Measurements from ENCODE around the gene ESYT3. TPM values are rescaled to one million over a fixed set of nuclear protein-coding genes. Genes with fewer than 3 reads are reported as not detected.

The ESYT3 gene
- total and polyA plus RNA-seq, 9 of the 15 experiments (the other 6 are each of a cell fraction or from before 2014, with no cell fraction given), result not detected

DNA sequence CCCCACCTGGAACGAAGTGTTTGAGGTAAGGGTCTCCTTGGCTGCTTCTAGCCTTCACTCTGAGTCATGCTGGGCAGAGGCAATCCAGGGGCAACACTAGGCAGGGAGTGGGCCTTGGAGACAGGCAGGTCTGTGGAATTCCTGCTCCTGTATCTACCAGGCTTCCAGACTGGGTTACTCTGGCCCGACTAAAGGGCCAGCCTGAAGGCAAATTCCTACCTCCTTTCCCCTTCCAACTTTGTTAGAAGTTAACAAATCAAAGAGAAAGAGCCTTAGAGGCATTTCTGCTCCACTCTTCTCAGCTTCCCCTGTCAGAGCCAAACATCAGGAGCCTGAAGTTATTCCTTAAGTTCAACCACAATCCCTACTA lies 30.1 kb downstream of the ESYT3 start (continued):
- TF ChIP-seq, protein P1, sequence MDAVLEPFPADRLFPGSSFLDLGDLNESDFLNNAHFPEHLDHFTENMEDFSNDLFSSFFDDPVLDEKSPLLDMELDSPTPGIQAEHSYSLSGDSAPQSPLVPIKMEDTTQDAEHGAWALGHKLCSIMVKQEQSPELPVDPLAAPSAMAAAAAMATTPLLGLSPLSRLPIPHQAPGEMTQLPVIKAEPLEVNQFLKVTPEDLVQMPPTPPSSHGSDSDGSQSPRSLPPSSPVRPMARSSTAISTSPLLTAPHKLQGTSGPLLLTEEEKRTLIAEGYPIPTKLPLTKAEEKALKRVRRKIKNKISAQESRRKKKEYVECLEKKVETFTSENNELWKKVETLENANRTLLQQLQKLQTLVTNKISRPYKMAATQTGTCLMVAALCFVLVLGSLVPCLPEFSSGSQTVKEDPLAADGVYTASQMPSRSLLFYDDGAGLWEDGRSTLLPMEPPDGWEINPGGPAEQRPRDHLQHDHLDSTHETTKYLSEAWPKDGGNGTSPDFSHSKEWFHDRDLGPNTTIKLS (IDR thresholded peaks at IDR 0.05; ENCODE audit: borderline replicate concordance, low read depth), result no peak
- TF ChIP-seq, protein P2, sequence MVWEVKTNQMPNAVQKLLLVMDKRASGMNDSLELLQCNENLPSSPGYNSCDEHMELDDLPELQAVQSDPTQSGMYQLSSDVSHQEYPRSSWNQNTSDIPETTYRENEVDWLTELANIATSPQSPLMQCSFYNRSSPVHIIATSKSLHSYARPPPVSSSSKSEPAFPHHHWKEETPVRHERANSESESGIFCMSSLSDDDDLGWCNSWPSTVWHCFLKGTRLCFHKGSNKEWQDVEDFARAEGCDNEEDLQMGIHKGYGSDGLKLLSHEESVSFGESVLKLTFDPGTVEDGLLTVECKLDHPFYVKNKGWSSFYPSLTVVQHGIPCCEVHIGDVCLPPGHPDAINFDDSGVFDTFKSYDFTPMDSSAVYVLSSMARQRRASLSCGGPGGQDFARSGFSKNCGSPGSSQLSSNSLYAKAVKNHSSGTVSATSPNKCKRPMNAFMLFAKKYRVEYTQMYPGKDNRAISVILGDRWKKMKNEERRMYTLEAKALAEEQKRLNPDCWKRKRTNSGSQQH (CRISPR knock-in tag; IDR thresholded peaks at IDR 0.05), result no peak
- TF ChIP-seq ZNF274 (IDR thresholded peaks at IDR 0.05; ENCODE audit: borderline replicate concordance, low read depth, low read length) (no peak), TSC22D4 (tag; IDR thresholded peaks at IDR 0.05) (no peak), RFX5 (IDR thresholded peaks at IDR 0.05; ENCODE audit: low read depth, low read length) (no peak)
- TF ChIP-seq, protein P3, sequence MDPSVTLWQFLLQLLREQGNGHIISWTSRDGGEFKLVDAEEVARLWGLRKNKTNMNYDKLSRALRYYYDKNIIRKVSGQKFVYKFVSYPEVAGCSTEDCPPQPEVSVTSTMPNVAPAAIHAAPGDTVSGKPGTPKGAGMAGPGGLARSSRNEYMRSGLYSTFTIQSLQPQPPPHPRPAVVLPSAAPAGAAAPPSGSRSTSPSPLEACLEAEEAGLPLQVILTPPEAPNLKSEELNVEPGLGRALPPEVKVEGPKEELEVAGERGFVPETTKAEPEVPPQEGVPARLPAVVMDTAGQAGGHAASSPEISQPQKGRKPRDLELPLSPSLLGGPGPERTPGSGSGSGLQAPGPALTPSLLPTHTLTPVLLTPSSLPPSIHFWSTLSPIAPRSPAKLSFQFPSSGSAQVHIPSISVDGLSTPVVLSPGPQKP (CRISPR knock-in tag; IDR thresholded peaks at IDR 0.05), result no peak

DNA sequence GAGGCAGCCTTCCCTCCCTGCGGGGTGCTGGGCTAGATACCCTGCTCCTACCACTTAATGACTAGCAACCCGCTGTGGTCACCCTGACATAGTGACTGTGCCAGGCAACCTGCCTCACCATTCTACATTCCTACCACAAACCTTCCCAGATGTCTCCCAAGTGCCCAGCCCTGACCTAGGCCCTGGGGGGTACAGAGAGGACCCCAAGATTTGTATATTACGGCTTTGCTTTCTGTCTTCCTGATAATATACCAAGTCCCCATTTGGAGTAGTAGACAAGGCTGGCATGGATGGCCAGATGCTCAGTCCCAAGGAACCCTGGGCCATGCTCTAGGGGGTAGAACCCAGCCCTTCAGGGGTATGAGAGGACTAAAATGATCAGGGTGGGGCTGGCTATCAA lies 31.0 kb downstream of the ESYT3 start:
- H3K36me3 ChIP-seq (ENCODE audit: control insufficient read depth, insufficient read depth, low read length), result no peaks in the 10 kb centered on the region
- H3K9me3 ChIP-seq (replicated peaks; ENCODE audit: control insufficient read depth, insufficient read depth, low read depth, low read length), result no peaks in the 10 kb centered on the region
- ChIA-PET POLR2A (interaction anchor here (0.7 kb wide), 1 partner anchor 305 kb away, joined by 4 read pairs; no protein-coding TSS in a partner anchor), CTCF (ENCODE audit: low intra/inter-chr PET ratio) (no interaction called here)
- intact Hi-C loops (cut with micrococcal nuclease), result no loop called here
- H3K9ac ChIP-seq (ENCODE audit: insufficient read depth in 1 of 2, low read depth in 2 of 2, low read length in 2 of 2), result no peak overlapping the region
- WGBS (ENCODE audit: insufficient coverage, low coverage, missing lambda C conversion rate), result 8% methylated on average over 3 of the region's 3 CpGs
- no peaks in the 10 kb centered on the region for H3K79me2 ChIP-seq (ENCODE audit: control insufficient read depth, insufficient read depth, low read length)
- no peak overlapping the region for H3K4me2 ChIP-seq (ENCODE audit: insufficient read depth, low read length)
- H3K4me1 ChIP-seq (replicated peaks in 1 of 2; ENCODE audit: control insufficient read depth in 2 of 2, insufficient read depth in 2 of 2, low read length in 2 of 2), result no peaks in the 10 kb centered on the region; a peak in 1 of 5 replicates
- in situ Hi-C loops (cut with MboI), result loop anchor here (10.0 kb wide), 1 partner anchor 469 kb away; no protein-coding TSS in a partner anchor
- H3K4me3 ChIP-seq, result no peak overlapping the region
- BruUV-seq (replicated peaks), result no TSS peak
- no peak for FAIRE-seq
- H2AFZ ChIP-seq (ENCODE audit: low read depth, low read length), result no peak overlapping the region
- no peak for DNase-seq (ENCODE audit: extremely low read depth in 1 of 4, low spot score in 3 of 4)
- no peak for ATAC-seq
- peaks cover 0 to 30% of the 10 kb centered on the region in 2 experiments; a peak in 3 of 5 replicates for H3K27me3 ChIP-seq (ENCODE audit: control insufficient read depth in 2 of 2, insufficient read depth in 2 of 2, low read length in 2 of 2)
- no peaks in the 10 kb centered on the region for H3K9me1 ChIP-seq (ENCODE audit: control insufficient read depth, insufficient read depth, low read length)
- no peaks in the 10 kb centered on the region for H4K20me1 ChIP-seq (replicated peaks; ENCODE audit: control insufficient read depth, insufficient read depth, low read length)
- H3K27ac ChIP-seq (ENCODE audit: extremely low read depth, low read depth, low read length), result no peak overlapping the region
- TF ChIP-seq EHMT2 (IDR thresholded peaks at IDR 0.05) (no peak), PCBP2 (IDR thresholded peaks at IDR 0.05; ENCODE audit: low read depth, low read length, poor library complexity, severe bottlenecking) (no peak), ZNF561 (CRISPR knock-in tag; conservative IDR thresholded peaks at IDR 0.05) (no peak), KLF13 (tag; IDR thresholded peaks at IDR 0.05; ENCODE audit: borderline replicate concordance, low read depth) (no peak), BMI1 (IDR thresholded peaks at IDR 0.05; ENCODE audit: low read length) (no peak)
- TF ChIP-seq, protein P4, sequence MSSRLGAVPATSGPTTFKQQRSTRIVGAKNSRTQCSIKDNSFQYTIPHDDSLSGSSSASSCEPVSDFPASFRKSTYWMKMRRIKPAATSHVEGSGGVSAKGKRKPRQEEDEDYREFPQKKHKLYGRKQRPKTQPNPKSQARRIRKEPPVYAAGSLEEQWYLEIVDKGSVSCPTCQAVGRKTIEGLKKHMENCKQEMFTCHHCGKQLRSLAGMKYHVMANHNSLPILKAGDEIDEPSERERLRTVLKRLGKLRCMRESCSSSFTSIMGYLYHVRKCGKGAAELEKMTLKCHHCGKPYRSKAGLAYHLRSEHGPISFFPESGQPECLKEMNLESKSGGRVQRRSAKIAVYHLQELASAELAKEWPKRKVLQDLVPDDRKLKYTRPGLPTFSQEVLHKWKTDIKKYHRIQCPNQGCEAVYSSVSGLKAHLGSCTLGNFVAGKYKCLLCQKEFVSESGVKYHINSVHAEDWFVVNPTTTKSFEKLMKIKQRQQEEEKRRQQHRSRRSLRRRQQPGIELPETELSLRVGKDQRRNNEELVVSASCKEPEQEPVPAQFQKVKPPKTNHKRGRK (tag; IDR thresholded peaks at IDR 0.05), result no peak

Measured in K562 (cell line).